Midbrain (tissue), 1 donor: Measurements from ENCODE around the gene GAS7.

ENCODE experiments used
- DNase-seq: peaks from one replicate; lab custom pipeline; 2025; lab: John Stamatoyannopoulos, UW

Gene GAS7

DNA sequence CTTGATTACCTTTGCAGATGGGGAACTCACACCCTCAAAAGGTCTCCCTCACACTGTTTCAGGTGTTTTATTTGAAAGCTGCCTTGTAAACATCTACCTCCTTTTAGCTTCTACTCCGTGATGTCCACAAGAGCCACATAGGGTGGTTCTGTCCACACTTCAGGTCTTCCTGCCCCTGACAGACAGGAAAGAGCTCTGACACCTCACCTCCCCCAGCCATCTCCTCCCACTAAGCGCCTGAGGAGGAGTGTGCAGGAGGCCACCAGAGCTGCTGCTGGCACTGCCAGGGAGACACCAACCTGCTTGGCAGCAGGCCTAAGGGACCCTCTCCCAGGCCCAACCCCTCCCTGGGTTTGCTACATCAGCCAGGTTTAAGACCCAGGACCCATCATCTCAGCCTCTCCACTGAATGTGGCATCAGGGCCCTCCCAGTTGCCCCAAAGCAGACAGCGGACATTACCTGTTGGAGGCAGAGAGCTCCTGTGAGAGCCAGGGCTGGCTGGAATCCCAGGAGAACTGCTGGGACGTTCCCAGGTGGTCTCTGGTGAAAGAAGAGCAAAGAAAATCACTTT, 217.0 kb downstream of the GAS7 start:
- no peak for DNase-seq

DNA sequence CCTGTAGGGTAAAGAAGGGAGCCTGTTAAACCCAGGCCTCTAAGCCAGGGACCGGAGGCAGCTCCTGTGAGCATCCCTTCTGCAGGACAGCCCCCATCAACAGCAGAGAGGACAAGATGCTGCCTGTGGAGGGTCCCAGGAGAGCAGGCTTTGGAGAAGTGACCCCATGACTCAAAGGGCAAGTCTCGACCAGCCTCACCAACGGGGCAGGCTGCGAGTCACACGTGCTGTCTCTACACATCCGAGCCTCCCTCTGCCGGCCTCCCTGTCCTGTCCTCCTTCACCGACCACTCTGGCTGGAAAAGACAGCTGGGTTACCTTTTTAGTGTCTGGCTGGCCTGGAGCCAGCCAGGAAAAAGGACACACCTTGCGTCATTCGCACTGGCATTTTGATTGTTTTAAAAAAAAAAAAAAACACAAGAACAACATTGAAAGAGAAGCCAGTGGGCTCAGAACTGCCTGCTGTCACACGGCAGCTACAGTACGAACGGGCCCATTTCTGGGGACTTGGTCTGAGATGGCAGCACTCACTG, 218.9 kb downstream of the GAS7 start:
- DNase-seq, result no peak

DNA sequence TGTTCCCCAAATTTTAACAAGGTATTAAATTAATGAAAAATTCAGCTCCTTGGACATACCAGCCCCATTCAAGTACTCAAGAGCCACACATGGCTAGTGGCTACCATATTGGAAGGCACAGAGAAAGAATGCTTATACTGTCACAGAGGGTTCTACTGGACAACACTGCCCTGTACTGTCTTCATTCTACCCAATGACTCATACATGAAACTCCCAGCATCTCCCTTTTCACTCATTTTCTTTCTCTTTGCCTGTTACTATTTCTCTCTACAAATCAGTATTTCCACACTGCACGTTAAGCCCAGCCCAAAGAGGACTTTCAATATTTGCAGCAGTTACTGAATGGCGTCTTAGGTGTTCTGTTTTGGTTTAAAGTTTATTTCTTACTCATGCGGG, 221.2 kb downstream of the GAS7 start:
- no peak for DNase-seq

DNA sequence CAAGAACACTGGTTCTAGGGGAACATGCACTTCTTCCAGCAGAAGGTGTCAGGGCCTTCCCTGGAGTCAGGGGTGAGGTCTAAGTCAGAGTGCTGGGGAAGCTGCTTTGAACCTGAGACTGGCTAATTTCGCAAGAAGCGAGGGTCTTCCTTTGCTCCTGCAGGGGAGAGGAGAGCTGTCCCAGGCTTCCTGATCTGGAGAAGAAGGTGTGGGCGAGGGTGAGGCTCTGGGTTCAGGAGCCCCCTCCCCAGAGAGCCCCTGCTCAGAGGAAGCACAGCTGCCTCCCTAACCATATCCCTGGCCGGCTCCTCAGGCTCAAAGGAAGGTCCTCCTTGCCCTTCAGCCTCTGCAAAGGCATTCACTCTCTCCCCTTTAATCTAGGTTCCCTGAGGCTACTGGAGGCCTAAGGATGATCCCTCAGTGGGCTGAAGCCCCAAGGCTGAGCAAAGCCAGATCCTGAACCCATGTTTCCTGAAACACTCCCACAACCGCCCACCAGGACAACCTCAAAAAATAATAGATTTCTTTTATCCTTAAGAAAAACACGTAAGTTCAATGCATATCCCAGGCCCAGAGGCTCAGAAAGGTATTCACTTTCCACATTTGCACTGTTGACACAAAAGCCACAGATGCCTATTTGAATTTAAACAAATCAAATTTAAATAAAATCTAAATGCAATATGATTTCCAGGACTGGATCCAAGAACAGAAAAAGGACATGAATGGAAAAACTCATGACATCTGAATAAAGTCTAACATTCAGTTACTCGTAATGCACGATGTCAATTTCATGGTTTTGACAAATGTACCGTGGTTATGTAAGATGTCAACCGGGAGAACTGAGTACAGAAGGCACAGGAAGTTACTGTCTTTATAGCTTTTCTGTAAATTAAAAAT, 221.9 kb downstream of the GAS7 start:
- DNase-seq, result no peak

DNA sequence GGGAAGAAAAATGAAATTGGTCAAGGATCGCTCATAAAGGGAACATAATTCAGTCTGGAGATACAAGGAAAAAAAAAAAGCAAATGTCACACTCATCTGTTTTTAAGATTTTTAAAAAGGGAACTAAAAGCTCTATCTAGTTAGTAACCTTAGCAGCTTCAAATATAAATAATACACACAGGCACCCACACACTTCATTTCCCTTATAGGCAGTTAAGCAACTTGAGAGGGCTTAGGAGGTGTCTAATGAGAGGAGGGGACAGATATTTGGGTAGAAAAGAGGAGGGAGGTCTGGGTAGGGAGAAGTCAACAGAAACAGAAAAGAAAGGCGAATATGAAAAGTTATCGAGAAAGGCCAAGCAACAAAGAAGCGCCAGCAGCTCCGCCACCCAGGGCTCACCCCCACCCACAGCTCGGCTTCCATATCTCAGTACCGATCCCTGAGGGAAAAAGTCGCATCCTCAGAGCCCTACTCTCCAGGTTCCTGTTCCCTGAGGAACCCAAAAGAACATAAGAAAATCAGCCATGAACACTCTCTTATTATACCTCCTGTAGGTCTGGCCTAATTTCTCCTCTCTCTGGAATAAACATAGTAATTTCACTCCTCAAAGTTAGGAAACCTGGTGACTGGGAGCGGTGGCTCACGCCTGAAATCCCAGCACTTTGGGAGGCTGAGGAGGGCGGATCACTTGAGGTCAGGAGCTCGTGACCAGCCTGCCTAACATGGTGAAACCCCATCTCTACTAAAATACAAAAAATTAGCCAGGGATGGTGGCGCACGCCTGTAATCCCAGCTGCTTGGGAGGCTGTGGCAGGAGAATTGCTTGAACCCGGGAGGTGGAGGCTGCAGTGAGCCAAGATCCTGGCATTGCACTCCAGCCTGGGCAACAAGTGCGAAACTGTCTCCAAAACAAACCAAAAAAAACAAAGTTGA, 223.7 kb downstream of the GAS7 start:
- DNase-seq, result no peak

DNA sequence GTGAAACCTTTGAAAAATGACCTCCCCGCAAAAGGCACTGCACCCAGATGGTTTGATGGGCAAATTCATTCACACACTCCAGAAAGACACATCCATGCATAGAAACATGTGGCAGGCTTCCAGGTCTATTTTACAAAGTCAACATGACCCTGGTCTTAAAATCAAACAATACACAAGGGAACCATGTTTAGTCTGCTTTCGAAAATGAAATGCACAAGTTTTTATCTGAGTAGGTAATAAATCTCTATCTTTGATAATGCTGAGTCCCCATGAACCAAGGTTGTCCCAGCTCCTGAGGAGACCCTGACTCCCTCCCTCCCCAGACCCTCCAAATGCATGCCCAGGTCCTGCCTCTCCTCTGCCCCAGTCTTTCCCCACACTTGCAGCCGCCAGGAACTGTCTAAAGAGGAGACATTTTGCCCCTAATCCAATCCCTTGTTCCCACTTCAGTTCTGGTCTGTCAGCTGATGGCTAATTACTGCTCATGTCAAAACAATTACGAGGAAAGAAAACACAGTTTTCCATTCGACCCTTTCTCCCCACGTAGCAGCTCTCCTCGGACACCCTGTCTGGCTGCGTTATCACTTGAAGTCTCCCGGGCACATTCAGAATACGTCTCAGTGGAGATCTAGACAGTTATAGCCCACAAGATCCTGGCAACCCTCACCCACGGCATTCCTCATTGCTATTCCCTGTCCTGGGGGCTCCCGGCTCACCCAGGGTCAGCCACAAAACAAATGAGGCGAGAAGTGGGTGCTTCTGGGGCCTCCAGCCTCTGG, 224.5 kb downstream of the GAS7 start:
- no peak for DNase-seq

DNA sequence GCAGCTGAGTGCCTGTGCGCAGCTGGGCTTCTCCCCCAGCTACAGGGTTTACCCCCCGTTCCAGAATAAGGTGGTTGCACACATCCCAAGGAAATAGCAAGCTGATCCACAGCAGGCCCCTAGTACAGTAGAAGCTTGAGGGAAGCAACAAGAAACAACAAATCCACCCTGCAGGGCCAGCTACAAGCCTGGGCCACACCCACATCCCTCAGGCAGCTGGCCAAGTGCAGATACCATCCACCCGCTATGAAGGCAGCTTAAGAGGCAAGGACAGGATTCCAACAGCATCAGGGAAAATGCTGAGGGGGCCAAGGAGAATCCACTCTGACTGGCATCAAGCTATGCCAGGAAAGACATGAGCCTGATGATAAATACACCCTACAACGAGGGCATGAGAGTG, 226.4 kb downstream of the GAS7 start:
- no peak for DNase-seq

DNA sequence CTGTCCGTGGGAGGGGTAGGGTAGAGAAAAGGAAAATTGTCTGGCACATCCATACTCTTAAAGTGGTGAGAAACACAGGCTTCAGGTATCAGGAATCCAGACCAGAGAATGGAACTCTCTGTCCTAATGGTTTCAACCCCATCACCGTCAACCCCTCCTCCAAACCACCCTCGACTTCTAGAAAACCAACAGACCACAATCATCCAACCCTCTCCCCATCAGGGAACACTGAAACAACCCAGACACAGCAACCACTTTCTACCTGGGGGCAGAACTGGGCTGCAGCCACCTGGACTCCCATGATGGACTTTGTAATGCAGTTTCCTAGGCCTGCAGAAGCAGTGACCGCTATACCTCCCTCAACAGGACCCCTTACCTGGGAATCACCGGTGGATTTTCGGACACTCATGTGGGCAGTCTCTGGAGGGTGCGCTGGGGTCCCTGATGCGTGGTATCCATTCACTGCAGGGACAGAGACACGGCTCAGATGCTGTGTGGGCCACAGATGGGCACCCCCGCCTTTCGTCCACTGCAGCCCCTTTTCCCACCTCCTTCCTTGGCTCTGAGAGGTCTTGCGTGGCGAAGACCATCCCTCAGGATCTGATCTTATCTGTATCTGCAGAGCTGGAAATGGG, 229.0 kb downstream of the GAS7 start:
- DNase-seq, result no peak

DNA sequence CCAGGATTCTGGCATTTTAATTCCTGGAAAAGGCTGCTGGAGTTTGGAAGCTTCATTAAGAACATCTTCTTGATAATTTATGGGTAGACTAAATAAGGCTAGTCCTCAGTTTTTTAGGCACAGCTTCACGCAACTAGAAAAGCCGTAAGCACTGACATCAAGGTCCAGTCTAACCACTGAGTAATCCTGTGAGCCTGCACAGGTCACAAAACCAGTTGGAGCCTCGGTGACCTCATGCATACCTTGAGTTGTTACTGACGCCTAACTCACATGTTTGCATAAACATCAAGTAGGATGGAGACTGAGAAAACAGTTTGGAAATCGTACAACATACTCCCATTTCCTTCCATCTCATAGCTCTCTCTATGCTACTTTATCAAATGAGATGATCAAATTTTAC, 229.5 kb downstream of the GAS7 start:
- DNase-seq, result no peak

DNA sequence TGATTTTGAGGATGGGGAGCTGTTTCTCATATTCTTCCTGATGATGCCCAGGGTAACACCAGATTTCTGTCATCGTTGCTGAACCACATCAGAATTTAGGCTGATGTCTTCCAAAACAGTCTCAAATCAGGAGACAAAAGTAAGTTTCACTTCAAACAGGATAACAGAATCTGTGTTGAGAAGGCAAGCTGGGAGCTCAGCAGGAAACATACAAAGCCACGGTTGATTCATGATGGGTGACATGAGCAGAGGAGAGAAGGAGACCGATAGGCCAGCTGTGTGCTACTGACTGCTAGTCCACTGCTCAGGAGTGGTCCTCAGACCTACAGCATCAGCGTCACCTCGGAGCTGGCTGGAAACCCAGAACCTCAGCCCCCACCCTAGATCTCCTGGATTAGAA, 230.4 kb downstream of the GAS7 start:
- no peak for DNase-seq

DNA sequence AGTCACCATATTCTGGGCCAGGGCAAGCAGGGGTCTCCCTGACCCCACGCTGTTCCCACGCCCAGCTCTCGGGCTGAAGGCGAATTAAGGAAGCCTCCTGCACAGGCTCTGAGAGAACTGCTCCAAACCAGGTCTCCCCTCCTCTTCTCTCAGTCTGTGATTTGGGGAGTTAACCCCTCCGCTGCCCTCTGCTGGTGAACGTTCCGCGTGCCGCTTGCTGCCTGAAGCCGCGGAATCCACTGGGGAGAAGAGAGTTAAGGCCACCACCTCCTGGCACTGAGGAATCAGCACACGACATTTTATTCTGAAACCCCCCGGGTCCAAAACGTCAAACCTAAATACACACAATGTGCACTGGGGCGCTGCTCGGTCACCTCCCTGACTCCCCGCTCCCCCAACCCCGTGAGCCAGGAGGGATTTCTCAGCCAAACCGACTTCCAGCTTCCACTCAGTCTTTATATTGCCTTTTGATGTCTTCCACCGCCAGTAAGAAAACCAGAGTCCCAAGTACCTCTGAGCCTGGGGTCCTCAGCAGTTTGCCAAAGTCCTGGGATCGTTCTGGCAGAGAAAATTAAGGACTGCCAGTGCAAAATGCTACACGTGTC, 238.9 kb downstream of the GAS7 start:
- peak; percentile 40 for DNase-seq

DNA sequence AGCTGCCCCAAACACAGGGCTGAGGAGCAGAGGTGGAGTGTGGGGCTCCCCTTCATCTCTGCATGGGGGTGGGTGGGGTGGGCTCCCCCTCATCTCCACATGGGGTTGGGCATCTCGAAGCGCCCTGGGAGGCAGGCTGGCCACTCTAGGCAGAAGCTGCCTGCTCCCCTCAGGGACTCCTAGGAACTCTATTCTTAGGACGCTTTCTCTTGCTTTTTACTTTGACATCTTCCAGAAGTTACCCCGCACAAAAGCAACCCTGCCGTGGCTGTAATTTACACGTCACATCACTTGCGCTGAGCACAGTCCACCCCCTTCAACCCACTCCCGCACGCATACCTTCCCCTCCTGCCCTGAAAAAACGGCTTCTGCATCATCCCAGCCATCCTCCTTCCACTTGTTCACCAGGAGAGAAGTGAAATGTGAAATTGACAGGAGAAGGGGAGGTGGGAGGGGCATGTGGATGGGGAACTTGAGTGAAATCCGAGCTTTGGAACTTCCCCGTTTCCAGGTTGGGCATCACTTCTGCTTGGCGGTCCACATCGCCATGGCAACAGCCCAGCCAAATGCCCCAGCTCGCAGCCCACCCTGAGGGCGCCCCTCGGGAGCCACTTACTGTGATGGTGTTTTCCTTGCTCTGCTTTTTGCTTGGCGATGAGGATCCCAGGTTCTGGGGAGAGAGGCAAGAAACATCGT, 239.7 kb downstream of the GAS7 start:
- no peak for DNase-seq

DNA sequence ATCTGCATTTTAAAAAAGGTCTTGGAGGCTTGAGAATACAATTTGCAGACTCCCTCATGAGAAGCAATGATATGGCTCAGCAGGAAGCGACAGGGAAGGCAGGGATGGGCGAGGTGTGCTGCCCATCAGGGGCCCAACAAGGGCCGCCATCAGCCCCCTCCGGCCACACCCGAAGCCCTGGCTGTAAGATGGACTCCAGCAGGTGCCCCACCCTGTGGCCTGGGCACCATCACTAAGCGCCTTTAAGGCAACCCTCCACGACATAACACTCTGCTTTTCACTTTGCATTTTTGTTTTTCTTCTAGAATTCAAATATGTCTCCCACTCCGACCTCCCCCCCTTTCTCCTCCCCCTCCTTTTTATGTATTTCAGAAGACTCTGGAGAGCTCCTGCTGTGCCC, 241.2 kb downstream of the GAS7 start:
- no peak for DNase-seq

DNA sequence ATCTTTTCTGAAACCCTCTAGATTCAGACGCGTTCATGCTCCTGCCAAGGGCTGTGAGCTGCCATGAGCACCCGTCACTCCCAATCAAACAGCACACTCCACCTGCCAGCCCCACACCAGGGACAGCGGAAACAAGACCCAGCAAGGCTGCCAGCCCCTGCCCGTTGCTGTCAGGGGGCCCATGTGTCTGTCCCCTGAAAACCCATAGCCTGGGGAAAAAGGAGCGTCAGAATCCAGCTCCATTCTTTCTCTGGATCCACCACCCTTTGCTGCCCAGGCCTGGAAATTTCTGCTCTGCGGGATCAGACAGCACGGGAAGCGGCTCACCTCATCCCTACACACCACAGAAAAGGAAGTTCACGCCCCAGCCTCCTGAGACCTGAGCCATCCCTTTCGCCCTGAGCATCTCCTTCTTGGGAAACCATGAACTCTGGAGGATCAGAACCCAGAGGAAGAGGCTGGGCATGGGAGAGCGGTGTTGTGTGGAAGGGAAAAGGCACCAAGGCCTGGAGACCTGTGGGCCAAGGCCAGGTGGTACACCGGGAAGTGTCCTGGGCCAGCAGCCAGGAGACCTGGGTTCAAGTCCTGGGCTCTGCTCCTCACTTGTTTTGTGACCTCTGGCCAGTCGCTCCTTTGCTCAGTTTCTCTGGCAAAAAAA, 241.8 kb downstream of the GAS7 start:
- DNase-seq, result no peak

DNA sequence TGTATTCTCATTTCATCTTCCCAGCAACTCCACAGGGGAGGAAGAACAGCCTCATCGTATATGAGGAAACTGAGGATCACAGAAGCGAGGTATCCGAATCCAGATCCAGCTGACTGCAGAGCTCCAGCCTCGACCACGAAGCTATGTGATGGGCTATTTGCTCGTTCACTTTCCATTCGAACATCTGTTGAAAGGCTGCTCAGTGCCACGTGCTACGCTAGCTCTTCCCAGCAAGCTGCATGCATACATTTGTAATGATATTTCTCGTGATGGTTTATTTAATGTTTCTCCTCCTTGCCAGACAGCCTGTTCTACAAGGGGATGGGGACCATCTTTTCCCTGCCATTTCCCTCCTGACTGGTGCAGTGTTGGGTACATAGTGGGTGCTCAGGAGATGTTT, 244.9 kb downstream of the GAS7 start:
- no peak for DNase-seq

DNA sequence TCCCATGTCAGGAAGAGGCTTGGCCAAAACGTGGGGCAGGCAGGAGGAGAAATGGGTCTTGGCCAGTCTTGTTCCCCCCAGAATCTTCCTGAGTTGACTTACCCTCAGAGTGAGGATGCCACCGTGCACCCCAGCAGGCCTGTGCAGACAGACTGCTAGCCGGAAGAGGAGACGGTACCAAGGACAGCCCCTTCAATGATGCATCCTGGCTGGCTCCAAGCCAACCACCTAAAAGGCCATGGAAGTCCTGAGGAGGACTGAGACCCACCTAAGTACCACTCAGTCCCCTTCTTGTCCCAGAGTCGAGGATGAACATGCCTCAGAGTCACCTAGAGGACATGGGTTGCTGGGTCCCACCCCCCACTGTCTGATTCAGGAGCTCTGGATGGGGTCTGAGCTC, 246.6 kb downstream of the GAS7 start:
- DNase-seq, result no peak

DNA sequence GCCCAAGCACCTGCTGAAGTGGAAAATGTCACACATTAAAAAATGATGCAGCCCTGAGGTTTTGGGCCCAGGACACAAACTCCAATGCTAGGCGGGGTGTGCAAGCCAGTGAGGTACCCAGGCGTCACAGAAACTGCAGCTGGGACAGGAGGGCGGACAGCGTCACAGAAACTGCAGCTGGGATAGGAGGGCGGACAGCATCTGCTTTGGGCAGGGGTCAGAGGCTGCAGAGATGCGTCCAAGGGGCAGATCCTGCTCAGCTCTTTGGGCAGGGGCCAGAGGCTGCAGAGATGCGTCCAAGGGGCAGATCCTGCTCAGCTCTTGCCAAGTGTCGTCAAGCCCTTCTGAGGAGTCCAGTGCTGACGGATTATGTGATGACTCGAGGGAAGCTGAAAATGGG, 249.5 kb downstream of the GAS7 start:
- DNase-seq, result no peak

DNA sequence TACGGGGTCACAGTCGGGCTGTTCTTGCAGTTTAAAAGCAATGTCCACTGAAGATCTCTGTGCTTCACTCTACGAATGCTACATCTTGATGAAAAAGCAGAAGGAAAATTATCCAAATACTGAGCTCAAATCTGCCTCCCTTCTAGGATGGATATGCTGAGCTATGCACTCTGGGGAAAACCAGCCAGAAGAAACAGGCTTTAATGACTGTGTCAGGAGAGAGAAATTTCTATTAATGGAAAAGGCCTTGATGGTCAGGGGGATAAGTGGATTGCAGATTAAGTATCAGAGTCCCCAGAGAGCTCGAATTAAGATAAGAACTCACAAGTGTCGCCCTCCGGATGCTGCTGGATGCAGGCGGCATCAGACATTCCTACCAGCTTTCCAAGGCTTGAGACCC, 253.7 kb downstream of the GAS7 start:
- no peak for DNase-seq

DNA sequence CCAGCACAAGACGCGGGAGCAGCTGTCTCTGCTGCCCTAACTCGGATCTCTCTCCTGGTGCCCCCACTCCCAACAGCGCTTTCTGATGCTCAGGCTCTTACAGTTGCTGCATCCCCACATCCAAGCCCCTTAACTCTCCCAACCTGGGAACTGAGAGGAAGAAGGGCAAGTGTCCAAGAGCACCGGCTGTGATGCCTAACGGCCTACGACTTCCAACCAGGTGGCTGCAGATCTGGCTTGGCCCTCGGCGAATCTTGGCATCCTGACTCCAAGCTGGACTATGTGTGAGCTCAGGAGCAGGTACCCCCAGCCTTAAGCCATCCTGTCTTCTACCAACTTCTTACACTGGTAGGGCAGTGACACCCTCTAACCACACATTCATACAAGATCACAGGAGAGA, 255.1 kb downstream of the GAS7 start:
- DNase-seq, result no peak

DNA sequence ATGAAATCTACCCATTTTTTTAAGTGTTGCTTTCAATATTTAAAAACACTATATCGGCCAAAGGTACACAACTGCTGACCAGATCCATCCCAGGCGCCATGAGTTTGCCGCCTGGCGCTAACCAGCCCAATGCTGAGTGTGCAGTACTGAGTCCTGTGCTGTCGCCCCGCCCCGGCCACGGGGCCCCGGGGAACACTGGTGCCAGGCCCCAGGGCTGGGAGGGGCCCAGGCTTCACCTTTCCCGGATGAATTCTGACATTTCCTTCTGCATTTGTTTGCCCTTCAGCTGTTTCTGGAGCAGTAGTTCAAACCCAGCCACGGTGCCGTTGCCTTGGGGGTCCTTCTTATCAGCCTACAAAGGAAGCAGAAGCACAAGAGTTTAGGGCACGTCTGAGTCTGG, 255.5 kb downstream of the GAS7 start:
- no peak for DNase-seq
